ACC112 (cell line): ENCODE measurements around the gene TTC7B.

Experiments used
- H2AFZ ChIP-seq: fragments of 200-600 bp; sonication (generic); one replicate; pipeline ENCODE4 v1.6.0; 2017; ENCODE audit warnings: antibody characterized with exemption, low read length; ENCODE audit not compliant: unreplicated experiment
- H3K27ac ChIP-seq: fragments of 200-600 bp; sonication (generic); 2 replicates; pipeline ENCODE4 v1.5.1; 2014; ENCODE audit warnings: low read depth, mild to moderate bottlenecking, antibody characterized with exemption, low read length, moderate library complexity
- H3K27me3 ChIP-seq: fragments of 200-600 bp; sonication (generic); 2 replicates; pipeline ENCODE4 v1.6.1; 2014; ENCODE audit warnings: mild to moderate bottlenecking, antibody characterized with exemption, low read length, moderate library complexity, mixed read lengths; ENCODE audit not compliant: insufficient read depth
- H3K36me3 ChIP-seq: fragments of 200-600 bp; sonication (generic); 2 replicates; pipeline ENCODE4 v1.6.1; 2016; ENCODE audit warnings: mild to moderate bottlenecking, antibody characterized with exemption, low read length, moderate library complexity, mixed read lengths; ENCODE audit not compliant: insufficient read depth
- H3K4me1 ChIP-seq: fragments of 200-600 bp; sonication (generic); one replicate; pipeline ENCODE4 v1.6.1; 2016; ENCODE audit warnings: low read length, mixed read lengths; ENCODE audit not compliant: insufficient read depth, unreplicated experiment, control insufficient read depth
- H3K4me3 ChIP-seq: fragments of 200-600 bp; sonication (generic); 2 replicates; pipeline ENCODE4 v1.5.1; 2014; ENCODE audit warnings: mild to moderate bottlenecking, low read depth, low read length
- H3K79me2 ChIP-seq: fragments of 200-600 bp; sonication (generic); one replicate; pipeline ENCODE4 v1.6.0; 2016; ENCODE audit warnings: low read length; ENCODE audit not compliant: control insufficient read depth, unreplicated experiment, insufficient read depth

Gene TTC7B

GRCh38 chr14:90814806-90815571 lies 1.2 kb downstream of the TTC7B start:
- Histone ChIP-seq H3K4me1 (peaks cover 5% of the 10 kb centered on the region), H3K27me3 (no peaks in the 10 kb centered on the region), H3K36me3 (no peaks in the 10 kb centered on the region), H3K79me2 (peaks cover 15% of the 10 kb centered on the region), H3K27ac (no peak overlapping the region), H3K4me3 (peak overlapping the region; percentile 91), H2AFZ (peak overlapping the region; percentile 96)

- Histone ChIP-seq H3K79me2 (peaks cover 15% of the 10 kb centered on the region), H3K36me3 (no peaks in the 10 kb centered on the region), H3K27me3 (no peaks in the 10 kb centered on the region), H3K27ac (no peak overlapping the region), H2AFZ (no peak overlapping the region), H3K4me3 (no peak overlapping the region), H3K4me1 (peaks cover 5% of the 10 kb centered on the region)
Measured at GRCh38 chr14:90813442-90813841, 2.8 kb downstream of the TTC7B start.

- peaks cover 5% of the 10 kb centered on the region for H3K4me1 ChIP-seq
- no peak overlapping the region for H3K4me3 ChIP-seq
- H3K36me3 ChIP-seq: no peaks in the 10 kb centered on the region
- H3K27me3 ChIP-seq: no peaks in the 10 kb centered on the region
- no peak overlapping the region for H3K27ac ChIP-seq
- peaks cover 15% of the 10 kb centered on the region for H3K79me2 ChIP-seq
- H2AFZ ChIP-seq: no peak overlapping the region
Measured at GRCh38 chr14:90812109-90812508, 4.1 kb downstream of the TTC7B start.

GRCh38 chr14:90811641-90812040 lies 4.6 kb downstream of the TTC7B start:
- H3K79me2 ChIP-seq: peaks cover 15% of the 10 kb centered on the region
- H2AFZ ChIP-seq: no peak overlapping the region
- no peaks in the 10 kb centered on the region for H3K36me3 ChIP-seq
- peaks cover 5% of the 10 kb centered on the region for H3K4me1 ChIP-seq
- H3K27ac ChIP-seq: no peak overlapping the region
- no peaks in the 10 kb centered on the region for H3K27me3 ChIP-seq
- no peak overlapping the region for H3K4me3 ChIP-seq

- Histone ChIP-seq H3K27ac (no peak overlapping the region), H2AFZ (no peak overlapping the region), H3K36me3 (no peaks in the 10 kb centered on the region), H3K4me3 (no peak overlapping the region), H3K79me2 (peaks cover 15% of the 10 kb centered on the region), H3K27me3 (no peaks in the 10 kb centered on the region), H3K4me1 (peaks cover 5% of the 10 kb centered on the region)
Measured at GRCh38 chr14:90810806-90811205, 5.4 kb downstream of the TTC7B start.

GRCh38 chr14:90809530-90810312 lies 6.5 kb downstream of the TTC7B start:
- H3K4me1 ChIP-seq: no peaks in the 10 kb centered on the region
- no peak overlapping the region for H2AFZ ChIP-seq
- no peaks in the 10 kb centered on the region for H3K36me3 ChIP-seq
- no peak overlapping the region for H3K27ac ChIP-seq
- H3K27me3 ChIP-seq: no peaks in the 10 kb centered on the region
- peaks cover 5% of the 10 kb centered on the region for H3K79me2 ChIP-seq
- no peak overlapping the region for H3K4me3 ChIP-seq

GRCh38 chr14:90808759-90809529 lies 7.3 kb downstream of the TTC7B start:
- H3K4me1 ChIP-seq: no peaks in the 10 kb centered on the region
- H3K27me3 ChIP-seq: no peaks in the 10 kb centered on the region
- H3K36me3 ChIP-seq: no peaks in the 10 kb centered on the region
- no peak overlapping the region for H3K27ac ChIP-seq
- no peaks in the 10 kb centered on the region for H3K79me2 ChIP-seq
- H3K4me3 ChIP-seq: no peak overlapping the region
- no peak overlapping the region for H2AFZ ChIP-seq

GRCh38 chr14:90807060-90807459 lies 9.2 kb downstream of the TTC7B start:
- H3K4me1 ChIP-seq: no peaks in the 10 kb centered on the region
- H3K27ac ChIP-seq: no peak overlapping the region
- no peaks in the 10 kb centered on the region for H3K79me2 ChIP-seq
- H3K36me3 ChIP-seq: no peaks in the 10 kb centered on the region
- no peaks in the 10 kb centered on the region for H3K27me3 ChIP-seq
- no peak overlapping the region for H2AFZ ChIP-seq
- H3K4me3 ChIP-seq: no peak overlapping the region

- Histone ChIP-seq H3K27ac (no peak overlapping the region), H2AFZ (no peak overlapping the region), H3K79me2 (no peaks in the 10 kb centered on the region), H3K4me1 (no peaks in the 10 kb centered on the region), H3K4me3 (no peak overlapping the region), H3K36me3 (no peaks in the 10 kb centered on the region), H3K27me3 (no peaks in the 10 kb centered on the region)
Measured at GRCh38 chr14:90805662-90806540, 10.3 kb downstream of the TTC7B start.

- no peak overlapping the region for H3K4me3 ChIP-seq
- no peaks in the 10 kb centered on the region for H3K27me3 ChIP-seq
- H3K4me1 ChIP-seq: no peaks in the 10 kb centered on the region
- no peaks in the 10 kb centered on the region for H3K36me3 ChIP-seq
- H2AFZ ChIP-seq: no peak overlapping the region
- no peak overlapping the region for H3K27ac ChIP-seq
- no peaks in the 10 kb centered on the region for H3K79me2 ChIP-seq
Measured at GRCh38 chr14:90805084-90805391, 11.2 kb downstream of the TTC7B start.
